Tibial nerve (tissue), 4 donors: ENCODE results near the gene HPS5.

Source experiments
- EP300 ChIP-seq, 2 donors: sonication (generic); formaldehyde crosslinking; IDR thresholded peaks; one replicate each; pipeline ENCODE4 v1.6.1; 2017; ENCODE audit warnings: antibody characterized with exemption in 2 of 2, mild to moderate bottlenecking in 1 of 2
- POLR2A ChIP-seq, 2 donors: fragments of 450-650 bp; IDR thresholded peaks; one replicate each; pipeline ENCODE4 v1.6.1; 2017; ENCODE audit warnings: antibody characterized with exemption in 2 of 2, mild to moderate bottlenecking in 2 of 2, moderate library complexity in 2 of 2
- TF ChIP-seq, protein P1 (sequence below), 5 experiments: fragments of 200-600 bp in 3 of 5; fragments of 450-650 bp in 2 of 5; sonication (generic) in 3 of 5; IDR thresholded peaks; one replicate each; pipeline ENCODE4 v1.5.1; 2016 to 2019; ENCODE audit warnings: antibody characterized with exemption in 5 of 5, mild to moderate bottlenecking in 3 of 5, moderate library complexity in 2 of 5

DNA sequence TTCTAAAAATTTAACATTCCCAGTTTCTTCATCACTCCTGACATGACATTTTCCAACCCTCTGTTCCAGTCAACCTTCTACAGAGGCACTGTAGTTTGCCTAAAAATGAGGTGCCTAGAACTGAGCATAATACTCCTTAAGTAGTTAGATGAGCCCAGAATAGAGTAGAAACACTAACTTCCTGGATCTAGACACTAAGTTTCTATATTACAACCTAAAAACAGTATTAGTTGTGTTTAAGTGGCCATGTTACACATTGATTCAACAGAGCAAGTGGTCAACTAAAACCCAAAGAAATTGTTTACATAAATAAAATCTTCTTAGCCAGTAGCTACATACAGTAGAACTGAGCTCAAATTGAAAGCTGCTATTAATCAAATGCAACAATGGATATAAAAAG, 1.3 kb downstream of the HPS5 start:
- TF ChIP-seq, protein P1, sequence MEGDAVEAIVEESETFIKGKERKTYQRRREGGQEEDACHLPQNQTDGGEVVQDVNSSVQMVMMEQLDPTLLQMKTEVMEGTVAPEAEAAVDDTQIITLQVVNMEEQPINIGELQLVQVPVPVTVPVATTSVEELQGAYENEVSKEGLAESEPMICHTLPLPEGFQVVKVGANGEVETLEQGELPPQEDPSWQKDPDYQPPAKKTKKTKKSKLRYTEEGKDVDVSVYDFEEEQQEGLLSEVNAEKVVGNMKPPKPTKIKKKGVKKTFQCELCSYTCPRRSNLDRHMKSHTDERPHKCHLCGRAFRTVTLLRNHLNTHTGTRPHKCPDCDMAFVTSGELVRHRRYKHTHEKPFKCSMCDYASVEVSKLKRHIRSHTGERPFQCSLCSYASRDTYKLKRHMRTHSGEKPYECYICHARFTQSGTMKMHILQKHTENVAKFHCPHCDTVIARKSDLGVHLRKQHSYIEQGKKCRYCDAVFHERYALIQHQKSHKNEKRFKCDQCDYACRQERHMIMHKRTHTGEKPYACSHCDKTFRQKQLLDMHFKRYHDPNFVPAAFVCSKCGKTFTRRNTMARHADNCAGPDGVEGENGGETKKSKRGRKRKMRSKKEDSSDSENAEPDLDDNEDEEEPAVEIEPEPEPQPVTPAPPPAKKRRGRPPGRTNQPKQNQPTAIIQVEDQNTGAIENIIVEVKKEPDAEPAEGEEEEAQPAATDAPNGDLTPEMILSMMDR (IDR thresholded peaks at IDR 0.05) = no peak
- TF ChIP-seq POLR2A (IDR thresholded peaks at IDR 0.05) (no peak), EP300 (IDR thresholded peaks at IDR 0.05) (no peak)
